SKM-1 treated with dmso at 0.1 percent for 144 hours (cell line): ENCODE results near the gene NFIX.

ENCODE experiments used
- DNase-seq: peaks from one replicate; lab custom pipeline; 2025; ENCODE audit not compliant: unreplicated experiment; lab: John Stamatoyannopoulos, UW

The NFIX gene

DNA sequence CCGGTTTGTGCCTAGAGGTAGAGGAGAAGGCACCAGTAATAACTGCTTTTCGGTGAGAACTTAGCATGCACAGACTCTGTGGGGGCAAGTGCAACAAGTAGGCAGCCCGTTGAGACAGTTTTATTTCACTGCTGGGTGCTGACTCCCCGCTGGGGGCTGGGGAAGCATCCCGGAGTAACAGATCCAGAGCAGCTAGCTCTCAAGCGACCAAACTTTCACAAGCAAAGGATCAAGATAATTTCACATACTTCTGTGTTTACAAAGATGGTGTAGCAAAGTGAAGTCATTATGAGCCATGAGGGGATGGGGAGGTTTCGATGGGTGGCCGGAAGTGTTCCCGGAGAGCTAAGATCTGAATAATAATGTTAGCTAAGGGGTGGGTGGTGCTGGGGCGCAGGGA, 125.5 kb downstream of the NFIX start:
- no peak for DNase-seq

DNA sequence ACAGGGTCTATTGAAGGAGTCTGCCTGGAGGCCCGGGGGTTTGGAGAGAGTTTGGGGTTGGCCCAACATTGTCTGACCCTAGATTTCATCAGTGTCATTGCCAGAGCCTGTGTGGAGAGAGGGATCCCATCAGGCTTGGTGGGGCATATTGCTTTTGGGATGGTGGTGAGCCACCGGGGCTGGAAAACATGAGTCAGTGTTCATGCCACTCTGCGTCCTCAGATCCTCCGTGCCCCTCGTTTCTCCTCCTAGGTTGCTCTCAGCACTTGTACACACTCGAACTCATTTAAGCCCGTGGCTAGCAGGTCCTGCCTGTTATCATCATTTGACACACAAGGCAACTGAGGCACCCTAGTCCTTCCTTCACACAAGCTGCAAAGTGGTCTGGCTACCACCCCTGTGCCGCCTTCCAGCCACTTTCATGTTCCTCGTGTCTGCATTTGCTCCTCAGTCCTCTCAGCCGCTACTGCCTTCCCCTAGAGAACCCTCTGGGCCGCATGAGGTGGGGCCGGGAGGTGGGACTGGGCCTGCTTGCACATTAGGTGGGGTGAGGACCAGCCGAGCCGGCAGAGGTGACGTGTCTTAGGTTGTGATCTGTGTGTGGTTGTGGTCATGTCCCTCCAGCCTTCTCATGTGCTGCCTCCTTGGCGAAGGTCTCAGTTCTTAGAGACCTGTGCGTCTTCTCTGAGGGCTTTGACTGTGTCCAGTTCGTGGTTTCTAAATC, 126.4 kb downstream of the NFIX start:
- DNase-seq, result no peak

DNA sequence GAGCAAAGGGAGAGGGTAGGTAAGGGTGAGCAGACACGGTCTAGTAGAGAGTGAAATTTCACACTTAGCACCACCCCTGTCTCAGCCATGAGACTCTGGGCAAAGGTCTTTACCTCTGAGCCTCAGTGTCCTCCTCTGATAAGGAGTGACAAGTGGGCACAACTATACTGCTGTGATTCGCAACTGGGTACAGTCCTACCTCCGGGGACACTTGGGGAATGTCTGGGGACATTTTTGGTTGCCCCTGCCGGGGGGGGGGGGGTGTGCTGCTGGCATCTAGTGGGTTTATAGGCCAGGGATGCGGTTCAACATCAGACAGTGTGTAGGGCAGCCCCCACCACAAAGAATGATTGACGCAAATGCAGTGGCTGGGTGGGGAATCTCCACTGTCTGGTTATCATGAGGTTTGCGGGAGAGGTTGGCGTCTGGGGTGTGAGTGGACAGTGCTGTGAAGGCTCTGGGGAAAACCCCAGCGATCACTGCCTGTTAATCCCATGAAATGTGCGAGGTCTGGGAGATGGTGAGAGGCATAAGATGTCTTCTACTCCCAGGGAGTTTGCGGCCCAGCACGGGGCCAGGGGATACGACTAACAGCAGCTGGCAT, 127.1 kb downstream of the NFIX start:
- DNase-seq, result no peak

DNA sequence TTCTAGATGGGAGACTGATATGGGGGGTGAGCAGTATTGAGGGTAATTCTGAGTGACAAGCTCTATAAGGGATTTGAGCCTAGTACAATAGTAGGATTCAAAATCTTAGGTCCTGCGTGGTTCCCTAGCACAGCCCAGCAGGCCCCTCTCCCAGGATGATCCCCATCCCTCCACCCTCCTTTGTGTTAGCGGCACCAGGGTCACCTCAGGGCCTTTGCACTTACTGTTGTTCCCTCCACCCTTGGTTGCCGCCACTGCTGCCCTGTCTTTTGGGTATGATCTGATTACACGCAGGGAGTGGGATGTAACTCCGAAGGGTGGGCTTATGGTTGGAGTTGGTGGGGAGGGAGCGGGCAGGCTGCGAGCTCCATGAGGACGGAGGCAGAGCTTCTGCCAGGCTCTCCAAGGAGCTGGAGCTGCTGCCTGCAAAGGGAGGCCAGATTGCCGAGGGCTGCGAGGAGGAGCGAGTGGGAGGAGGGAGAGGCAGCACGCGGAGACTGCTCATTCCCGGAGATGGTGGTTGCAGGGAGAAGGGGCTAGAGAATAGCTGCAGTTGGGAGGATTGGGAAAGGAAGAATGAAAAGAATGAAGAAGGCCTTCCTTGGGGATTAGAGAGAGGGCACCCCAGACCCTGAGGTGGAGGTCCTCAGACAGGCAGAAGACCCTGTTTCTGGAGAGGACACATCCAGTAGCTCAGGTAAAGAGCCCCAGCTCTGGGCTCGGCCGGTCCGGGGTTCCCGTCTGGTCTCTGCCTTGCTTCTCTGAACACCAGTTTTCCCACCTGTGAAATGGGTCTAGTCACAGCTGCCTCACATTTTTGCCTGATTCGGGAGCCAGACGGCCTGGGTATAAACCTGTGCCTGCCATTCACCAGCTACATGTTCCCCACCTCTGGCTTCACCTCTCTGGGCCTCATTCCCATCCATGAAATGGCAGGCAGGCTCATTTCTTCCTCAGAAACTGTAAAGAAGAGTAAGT, 128.0 kb downstream of the NFIX start:
- DNase-seq, result no peak

DNA sequence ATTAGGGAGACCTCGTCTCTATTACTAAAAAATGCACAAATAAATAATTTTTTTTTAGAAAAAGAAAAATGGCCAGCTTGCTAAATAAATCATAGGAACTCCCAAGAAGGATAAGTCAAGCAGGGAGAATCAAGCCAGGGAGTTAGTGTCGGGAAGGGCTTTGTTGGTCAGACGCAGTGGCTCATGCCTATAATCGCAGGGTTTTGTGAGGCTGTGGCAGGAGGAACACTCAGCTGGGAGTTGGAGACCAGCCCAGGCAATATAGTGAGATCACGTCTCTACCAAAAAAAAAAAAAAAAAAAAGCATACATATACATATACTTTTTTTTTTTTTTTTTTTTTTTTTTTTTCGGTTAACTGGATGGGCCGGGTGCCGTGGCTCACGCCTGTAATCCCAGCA, 131.8 kb downstream of the NFIX start:
- no peak for DNase-seq

DNA sequence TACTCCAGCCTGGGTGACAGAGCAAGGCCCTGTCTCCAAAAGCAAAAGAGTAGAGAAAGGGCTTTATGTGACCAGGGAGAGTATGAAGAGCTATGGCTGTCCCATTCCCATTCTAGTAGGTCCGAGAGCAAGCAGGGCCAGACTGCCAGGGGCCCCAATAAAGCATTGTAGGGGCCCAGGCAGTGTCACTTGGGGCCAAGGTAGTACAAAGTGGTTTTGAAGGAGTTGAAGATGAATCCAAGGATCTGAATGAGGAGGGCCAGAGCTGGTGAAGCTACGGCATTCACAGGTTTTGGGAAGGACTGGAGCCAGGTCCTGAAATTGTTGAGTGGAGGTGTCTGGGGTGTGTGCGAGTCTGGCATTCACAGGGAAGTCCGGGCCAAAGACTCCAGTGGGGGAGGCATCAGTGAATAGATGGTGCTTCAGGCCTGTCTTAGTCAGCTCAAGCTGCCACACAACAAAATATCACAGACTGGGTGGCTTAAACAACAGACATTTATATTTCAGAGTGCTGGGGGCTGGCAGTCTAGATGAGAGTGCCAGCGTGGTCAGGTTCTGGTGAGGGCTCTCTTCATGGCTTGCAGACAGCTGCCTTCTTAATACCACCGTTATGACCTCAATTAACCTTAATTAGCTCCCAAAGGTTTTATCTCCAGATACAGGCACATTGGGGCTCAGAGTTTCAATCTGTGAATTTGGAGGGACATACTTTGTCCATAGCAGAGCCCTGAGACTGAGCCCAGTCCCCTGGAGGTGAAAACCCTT, 132.7 kb downstream of the NFIX start:
- no peak for DNase-seq

DNA sequence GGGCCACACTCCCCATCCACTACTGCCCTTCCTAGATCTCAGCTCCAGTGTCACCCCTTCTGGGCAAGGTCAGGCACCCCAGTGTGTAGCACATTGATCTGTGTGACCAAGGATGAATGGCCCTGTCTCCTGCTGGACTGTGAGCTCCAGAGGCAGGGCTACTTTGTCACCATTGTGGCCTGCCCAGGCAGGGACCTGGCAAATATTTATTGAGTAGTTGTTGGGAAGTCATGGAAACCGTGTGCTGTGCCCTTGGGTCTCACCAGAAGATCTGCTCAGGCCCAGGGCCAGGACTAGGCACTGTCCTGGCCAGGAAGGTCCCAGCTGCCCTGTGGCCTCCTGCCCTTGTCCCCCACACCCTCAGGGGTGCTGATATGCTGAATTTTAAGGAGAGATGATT, 133.3 kb downstream of the NFIX start:
- no peak for DNase-seq

DNA sequence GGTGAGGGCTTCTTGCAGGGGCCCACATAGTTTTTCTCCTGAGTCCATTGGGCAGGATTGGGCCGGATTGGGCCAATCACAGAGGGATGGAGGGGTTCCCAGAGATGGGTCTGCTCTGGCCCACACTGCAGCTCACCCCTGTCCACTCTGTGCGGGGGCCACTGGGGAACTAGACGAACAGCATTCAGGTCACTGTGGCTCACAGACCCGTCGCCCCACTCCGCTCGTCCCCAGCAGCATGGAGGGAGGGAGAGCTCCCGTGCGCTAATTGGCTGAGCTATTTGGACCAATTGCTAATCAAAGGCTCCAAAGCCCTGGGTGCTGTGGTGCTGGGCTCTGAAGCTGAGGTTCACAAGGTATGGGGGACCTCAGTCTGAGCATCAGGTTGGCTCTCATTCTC, 134.1 kb downstream of the NFIX start:
- no peak for DNase-seq

DNA sequence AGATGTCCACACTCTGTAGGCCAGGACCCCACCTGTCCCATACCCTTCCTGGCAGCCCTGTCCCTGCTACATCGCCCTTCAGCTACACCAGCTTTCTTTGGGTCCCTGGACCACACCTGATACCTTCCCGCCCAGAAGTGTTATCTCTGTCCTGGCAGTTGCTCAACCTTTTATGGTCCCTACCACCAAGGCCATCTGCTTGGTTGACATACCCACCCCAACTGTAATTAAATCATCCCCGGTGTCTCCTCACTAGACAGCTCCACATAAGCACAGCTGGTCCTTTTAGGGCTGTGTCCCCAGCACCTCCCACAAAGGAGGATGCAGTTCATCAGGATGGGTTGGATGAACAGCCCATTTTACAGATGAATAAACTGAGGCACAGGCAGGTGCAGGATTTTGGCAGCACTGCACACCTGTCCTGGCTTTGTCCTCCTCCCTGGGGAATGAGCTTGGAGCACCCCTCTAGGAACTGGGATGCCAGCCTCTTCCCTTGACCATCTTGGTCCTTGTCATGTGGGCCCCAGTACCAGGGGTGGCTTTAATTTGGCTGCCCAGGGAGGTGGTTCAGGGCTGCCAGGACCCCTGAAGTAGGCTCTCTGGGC, 135.7 kb downstream of the NFIX start:
- no peak for DNase-seq

DNA sequence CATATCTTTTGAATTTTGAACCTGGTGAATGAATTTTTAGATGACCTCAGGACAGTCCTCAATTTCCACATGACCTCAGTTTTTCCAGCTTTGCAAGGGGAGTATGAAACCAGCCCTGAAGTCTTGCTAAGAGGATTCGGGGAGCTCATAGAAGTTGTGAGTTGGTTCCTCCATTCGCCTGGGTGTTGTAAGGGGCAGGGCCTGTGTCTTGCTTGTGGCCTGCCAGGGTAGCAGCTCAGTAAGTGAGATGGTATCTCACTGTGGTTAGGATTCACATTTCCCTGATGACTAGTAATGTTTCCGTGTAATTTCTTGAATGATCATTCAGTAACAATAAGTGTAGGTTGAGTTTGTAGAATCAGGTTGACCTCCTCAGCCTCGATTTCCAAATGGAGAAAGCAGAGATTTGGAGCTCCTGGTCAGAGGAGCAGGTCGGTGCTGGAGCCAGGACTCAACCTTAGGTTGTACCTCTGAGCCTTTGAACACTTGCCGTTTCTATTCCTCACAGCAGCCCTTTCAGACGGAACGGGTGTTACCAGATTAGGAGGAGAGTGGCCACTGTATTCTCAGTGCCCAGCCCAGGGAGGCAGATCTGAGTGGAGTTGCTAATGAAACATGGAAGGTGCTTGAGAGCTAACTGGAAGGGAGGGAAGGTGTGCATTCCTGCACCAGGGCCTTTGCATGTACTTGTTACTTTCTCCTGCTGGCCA, 137.4 kb downstream of the NFIX start:
- DNase-seq, result no peak

DNA sequence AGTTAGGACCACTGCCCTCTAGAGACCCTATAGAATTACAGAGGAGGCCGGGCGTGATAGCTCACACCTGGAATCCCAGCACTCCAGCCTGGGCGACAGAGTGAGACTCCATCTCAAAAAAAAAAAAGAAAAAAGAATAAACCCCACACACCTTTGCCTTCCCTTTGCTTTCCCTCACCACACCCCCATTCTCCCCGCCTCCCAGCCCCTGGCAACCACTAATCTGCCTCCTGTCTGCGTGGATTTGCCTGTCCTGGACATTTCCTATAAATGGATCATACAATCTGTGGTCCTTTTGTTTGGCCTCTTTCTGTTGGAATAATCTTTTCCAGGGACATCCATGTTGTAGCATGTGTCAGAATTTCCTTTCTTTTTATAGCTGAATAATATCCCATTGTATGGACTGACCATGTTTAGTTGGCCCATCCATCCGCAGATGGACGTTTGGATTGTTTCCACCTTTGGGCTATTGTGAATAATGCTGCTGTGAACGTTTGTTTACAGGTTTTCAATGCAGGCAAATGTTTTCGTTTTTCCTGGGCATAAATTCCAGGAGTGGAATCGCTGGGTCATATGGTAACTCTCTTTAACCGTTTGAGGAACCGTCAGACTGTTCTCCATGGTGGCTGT, 138.1 kb downstream of the NFIX start:
- DNase-seq, result no peak

DNA sequence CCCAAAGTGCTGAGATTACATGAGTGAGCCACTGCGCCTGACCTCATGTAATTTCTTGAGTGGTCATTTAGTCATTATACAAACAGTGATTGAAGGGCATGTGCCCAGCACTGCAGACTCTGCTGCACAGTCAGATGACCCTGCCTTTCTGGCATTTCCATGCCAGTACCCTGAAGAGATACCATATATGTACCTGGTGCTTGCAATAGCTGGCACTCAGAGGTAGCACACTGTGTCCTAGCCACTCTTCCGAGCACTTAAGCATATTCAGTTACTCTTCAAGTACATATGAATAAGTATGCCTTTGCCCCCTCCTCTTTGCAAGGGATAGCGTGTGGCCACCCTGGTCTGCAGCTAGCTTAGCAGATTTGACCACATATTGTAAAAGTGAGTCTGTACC, 139.4 kb downstream of the NFIX start:
- no peak for DNase-seq

DNA sequence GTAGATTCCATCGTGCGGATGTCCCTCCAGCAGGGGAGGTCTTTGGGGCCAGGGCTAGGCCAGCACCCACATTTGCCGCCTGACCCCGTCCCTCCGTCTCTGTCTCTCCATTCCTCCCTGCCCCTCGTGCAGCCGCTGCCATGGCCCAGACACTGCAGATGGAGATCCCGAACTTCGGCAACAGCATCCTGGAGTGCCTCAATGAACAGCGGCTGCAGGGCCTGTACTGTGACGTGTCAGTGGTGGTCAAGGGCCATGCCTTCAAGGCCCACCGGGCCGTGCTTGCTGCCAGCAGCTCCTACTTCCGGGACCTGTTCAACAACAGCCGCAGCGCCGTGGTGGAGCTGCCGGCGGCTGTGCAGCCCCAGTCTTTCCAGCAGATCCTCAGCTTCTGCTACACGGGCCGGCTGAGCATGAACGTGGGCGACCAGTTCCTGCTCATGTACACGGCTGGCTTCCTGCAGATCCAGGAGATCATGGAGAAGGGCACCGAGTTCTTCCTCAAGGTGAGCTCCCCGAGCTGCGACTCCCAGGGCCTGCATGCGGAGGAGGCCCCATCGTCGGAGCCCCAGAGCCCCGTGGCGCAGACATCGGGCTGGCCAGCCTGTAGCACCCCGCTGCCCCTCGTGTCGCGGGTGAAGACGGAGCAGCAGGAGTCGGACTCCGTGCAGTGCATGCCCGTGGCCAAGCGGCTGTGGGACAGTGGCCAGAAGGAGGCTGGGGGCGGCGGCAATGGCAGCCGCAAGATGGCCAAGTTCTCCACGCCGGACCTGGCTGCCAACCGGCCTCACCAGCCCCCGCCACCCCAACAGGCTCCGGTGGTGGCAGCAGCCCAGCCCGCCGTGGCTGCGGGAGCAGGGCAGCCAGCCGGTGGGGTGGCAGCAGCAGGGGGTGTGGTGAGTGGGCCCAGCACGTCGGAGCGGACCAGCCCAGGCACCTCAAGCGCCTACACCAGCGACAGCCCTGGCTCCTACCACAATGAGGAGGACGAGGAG, 140.1 kb downstream of the NFIX start:
- no peak for DNase-seq

DNA sequence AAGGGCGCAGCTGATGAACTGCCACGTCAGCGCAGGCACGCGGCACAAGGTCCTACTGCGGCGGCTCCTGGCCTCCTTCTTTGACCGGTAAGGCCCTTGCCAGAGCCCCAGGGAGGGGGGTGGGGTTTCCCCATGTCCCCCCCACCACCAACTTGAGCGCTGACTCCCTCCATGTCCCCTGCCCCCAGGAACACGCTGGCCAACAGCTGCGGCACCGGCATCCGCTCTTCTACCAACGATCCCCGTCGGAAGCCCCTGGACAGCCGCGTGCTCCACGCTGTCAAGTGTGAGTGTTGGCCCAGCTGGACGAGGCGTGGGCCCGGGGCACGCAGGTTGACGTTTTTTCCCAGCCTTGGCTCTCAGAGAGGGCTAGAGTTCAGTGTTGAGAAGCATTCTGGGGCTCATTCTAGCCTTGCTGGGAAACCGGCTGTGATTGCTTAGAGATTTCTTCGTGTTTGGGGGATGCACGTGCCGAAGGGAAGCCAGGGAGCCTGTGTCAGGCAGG, 142.1 kb downstream of the NFIX start:
- DNase-seq, result no peak

DNA sequence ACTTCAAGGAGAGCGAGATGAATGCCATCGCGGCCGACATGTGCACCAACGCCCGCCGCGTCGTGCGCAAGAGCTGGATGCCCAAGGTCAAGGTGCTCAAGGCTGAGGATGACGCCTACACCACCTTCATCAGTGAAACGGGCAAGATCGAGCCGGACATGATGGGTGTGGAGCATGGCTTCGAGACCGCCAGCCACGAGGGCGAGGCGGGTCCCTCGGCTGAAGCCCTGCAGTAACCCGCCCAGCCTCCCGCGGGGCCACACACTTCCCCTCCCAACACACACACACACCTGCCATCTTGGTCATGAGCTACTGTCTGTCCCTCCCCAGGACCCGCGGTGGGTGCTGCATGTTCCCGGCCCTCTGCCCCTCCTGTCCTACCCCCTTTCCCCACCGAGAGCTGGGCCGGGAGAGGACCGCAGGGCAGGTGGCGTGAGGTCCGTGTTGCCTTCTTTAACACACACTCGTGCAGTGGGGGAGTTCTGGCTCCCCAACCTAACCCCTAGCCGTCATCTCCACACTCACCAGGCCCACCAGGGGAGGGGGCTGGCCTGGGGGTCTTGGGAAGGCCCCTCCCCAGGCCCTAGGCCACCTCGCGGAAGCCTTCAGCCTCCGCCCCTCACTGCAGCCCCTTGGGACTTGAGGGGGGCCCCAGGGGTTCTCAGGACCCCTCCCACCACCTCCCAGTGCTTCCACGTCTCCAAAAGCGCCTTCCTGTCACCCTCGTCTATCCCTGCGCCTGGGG, 143.1 kb downstream of the NFIX start:
- no peak for DNase-seq

DNA sequence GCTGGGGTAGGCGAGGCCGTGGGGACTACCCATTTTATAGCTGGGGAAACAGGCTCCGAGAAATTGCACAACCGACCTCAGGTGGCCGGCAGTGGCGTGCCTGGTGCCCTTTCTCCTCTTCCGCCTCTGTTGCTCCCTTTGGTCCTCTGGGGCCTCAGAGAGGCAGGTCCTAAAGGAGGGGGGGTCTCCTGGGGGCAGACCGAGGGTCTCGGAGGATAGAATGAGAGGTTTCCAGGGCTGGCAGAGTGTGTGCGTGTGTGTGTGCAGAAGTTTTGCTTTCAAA, 143.6 kb downstream of the NFIX start:
- no peak for DNase-seq

DNA sequence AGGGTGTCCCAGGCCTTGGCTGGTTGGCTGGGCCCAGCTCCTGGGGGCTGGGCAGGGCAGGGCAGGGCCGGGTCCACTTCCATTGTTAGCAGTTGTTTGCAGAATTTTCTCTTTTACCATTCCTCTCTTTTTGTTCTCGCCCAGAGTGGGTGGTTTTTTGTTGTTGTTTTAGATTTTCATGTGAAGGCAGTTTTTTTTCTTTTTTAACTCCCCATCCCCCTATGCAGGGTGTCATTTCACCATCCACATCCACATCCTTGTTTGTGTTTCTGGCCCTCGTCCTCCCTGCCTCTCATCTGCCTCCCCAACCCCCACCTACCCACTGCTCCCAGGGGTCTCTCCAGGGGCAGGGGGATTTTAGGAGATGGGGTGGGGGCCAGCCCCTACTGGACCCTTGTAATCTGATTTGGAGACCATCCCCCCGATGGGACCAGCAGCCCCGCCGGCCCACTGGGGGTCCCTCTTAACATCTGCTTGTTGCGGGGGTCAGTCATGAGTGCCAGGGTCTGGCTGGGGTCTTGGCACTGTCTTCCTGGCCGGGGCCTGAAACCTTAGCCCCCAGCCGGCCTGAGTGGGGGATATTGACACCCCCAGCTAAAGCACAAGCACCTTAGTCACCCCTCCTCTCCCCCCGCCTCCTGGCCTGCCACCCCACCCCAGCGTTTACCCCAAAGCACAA, 144.5 kb downstream of the NFIX start:
- DNase-seq, result no peak
